Dermis microvascular lymphatic vessel endothelial cell (primary cell): ENCODE results near the gene MAN1B1. TPM values are rescaled to one million over a fixed set of nuclear protein-coding genes. Genes with fewer than 3 reads are reported as not detected.

Experiments used
- DNase-seq, 2 donors: peaks; one replicate each; pipeline versions ENCODE4 v3.0.0 to v3.0.0-alpha.2; 2010; ENCODE audit warnings: low read depth in 2 of 2
- total RNA-seq: library from RNA; depleted of rRNA; stranded (reverse); fragments of >200 nt; gene quantifications from 2 replicates; pipeline ENCODE4 v1.2.1, GENCODE V29; 2014

The MAN1B1 gene
- total RNA-seq, 1 donor from 2014 or later, result 42.7 TPM

DNA sequence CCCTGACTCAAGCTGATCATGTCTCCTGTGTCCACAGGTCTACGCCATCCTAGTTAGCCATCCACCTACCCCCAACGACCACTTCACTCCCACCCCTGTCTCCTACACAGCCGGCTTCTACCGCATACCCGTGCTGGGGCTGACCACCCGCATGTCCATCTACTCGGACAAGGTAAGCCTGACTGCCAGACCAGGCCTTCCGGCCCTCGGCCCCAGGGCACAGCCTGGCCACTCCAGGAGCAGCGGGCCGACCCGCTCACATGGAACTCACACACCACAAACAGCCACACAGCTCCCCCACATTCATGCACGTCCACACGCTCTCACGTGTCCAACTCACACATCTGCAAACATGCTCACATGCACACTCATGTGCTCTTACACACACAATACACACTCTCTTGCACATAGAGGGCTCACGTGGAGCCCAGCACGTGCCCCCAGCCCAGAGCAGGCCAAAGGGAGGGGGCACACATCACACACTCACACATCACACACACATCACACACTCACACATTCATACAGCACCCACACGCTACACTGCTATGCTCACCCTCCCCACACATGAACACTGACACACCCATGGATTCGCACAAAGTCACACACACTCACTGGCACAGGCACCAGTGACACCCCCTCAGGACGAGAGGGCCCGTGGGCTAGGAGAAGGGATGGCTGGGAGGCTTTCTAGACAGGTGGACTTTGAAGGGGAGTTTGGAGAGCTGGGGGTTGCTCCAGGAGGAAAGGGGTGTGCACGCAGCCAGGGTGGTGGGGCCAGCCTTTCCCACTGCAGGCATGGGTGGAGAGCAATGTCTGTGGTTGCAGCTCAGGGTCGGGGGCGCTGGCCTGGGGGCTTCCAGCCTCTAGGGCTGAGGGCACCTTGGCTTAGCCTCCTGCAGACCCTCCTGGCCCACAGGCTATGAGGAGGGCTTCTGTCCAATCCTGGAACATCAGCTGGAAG, 55.5 kb downstream of the MAN1B1 start:
- DNase-seq, result no peak

DNA sequence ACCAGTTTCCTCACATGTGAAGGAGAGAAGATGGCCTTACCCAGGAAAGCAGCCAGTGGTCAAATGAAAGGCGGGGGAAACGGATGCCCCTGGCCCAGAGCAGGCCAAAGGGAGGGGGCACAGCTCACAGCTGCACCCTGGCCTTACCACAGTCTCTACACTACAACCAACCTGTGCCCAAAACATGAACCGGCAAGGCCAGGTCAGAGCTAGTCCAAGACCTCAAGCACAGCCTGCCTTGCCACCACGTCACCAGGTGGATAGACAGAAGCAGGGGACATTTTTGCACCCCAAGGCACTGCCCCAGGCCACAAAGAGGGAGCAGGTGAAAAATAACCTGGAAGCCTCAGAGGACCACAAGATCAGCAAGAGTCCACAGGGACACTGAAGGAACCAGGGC, 56.7 kb downstream of the MAN1B1 start:
- DNase-seq, result no peak

DNA sequence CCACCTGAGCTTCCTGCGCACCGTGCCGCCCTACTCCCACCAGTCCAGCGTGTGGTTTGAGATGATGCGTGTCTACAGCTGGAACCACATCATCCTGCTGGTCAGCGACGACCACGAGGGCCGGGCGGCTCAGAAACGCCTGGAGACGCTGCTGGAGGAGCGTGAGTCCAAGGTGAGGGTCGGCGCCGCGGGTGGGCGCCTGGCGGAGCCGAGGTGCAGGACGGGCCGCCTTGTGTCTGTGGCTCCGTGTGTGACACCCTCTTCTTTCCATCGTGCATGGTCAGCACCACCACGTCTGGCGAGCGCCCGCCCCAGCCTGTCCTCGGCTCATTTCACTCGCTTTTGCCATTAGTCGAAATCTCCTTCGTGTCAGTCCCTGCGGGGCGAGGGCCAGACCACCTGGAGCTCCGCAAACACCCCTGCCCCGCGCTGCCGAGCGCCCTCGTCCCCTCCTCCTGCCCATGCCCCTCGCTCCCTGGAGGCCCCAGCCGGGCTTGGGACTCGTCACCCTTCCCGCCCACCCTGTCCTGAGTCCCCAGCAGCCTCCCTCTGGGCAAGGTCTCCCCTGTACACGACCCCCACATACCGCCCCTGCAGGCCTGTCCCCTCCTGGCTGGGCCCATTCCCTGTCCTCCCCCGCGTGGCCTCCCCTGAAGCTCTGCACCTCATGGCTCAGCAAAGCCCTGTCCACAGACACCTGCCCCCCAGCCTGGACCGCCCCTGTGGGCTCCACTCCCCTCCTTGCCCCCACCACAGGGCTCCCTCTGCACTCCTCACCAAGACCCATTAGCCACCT, 59.1 kb downstream of the MAN1B1 start:
- no peak for DNase-seq

DNA sequence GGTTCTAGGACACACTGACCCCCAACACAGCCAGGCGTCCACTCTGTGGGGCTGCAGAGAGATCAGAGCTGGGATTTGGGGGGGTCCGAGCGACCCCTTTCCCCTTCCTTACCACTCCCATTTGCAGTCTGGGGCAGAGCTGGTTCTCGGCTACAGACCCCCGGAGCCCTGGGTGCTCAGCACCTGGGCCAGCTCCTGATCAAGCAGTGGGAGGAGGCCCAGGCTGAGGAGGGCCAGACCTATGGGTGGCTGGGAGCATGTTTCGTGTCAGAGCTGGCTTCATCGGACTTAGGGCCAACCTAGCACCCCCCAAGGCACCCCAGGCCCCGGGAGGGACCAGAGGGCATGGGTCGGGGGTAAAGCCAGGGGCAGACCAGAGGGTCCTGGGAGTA, 59.7 kb downstream of the MAN1B1 start:
- DNase-seq, result no peak

DNA sequence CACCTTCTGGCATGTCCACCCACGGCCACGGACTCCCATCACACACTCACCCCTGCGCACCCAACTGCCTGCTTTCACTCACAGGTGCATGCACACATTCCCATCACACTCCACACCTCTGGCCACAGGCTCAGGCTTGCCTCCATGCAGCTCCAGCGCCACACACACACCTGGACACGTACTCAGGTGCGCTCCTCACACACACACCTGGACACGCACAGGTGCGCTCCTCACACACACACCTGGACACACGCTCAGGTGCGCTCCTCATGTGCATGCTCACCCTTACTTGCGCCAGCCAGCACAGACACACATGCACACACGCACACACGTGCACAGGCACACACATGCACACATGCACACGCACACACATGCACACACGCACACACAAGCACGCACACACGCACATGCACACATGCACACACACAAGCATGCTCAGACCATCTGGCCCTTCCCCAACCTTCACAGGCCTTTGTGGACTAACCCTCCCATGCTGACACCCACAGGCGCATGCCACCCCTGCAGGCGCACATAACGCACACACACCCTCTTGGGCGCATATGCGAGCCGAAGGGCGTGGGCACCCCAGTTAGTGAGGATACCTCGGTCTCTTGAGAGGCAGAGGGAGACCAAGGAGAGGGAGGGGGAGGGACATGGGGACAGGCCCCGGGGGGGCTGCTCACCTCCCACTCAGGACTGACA, 60.5 kb downstream of the MAN1B1 start:
- no peak for DNase-seq

DNA sequence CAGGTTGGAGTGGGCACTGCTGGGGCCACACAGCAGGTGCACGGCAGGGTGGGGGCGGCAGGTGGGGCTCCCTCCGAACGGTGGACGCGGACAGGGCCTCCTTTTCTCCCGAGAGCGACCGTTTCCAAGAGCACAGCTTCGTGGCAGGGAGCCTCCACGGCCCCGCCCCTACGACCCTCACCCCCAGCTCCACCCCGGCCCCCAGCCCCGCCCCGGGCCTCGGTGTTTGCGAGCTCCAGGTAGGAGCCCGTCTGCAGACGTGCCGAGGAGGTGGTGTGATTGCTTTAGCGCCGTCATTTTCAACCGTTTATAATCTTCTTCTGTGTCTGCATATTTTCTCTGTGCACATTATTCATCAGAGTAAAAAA, 61.0 kb downstream of the MAN1B1 start:
- no peak for DNase-seq

DNA sequence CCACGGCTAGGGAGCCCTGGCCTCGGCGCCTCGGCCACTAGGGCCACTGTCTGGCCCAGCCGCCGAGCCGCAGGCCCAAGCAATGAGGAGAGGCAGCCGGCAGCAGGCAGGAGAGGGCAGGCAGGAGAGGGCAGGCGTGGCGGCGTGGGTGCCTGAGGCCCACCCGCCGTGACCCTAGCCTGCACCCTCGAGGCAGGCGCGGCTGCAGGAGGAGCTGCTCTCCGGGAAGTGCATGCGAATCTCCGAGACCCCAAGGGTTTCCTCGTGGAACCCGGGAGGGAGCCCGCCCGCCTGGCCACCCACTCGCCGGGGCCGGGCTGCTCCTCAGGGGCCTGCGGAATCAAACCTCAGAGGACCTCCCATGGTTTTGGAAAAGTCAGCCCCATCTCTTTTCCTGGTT, 61.5 kb downstream of the MAN1B1 start:
- DNase-seq, result no peak

DNA sequence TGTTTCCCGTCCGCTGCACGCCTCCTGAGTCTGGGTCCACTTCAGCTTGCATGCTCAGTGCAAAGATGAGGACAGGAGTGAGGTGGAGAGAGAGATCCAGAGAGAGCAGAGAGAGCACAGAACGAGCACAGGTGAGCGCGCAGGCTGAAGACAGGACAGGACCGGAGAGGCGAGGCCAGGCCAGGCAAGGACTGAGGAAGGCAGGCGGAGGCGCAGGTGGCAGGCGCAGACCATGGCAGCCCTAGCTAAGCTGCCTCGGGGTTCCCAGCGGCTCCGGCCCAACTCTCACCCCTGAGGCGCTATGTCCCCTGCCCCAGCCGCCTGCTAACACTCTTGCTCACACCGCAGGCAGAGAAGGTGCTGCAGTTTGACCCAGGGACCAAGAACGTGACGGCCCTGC, 61.9 kb downstream of the MAN1B1 start:
- no peak for DNase-seq

DNA sequence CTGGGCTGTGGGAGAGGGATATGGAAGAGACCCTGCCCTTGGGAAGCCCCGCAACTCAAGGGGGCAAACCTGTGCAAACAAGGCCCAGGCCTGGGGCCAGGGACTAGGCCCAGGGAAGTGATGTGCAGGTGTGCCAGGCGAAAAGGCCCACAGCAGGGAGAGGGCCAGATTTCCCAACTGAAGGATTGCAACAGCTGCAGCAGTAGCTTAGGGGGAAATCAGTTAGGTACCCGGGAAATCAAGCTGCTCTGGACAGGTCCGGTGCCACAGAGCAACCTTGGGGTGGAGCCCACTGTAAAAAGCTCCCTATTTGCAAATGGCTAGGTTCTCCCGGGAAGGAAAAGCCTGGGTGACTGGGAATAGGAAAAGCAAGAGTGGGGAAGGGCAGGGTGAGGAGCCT, 62.6 kb downstream of the MAN1B1 start:
- DNase-seq, result no peak

DNA sequence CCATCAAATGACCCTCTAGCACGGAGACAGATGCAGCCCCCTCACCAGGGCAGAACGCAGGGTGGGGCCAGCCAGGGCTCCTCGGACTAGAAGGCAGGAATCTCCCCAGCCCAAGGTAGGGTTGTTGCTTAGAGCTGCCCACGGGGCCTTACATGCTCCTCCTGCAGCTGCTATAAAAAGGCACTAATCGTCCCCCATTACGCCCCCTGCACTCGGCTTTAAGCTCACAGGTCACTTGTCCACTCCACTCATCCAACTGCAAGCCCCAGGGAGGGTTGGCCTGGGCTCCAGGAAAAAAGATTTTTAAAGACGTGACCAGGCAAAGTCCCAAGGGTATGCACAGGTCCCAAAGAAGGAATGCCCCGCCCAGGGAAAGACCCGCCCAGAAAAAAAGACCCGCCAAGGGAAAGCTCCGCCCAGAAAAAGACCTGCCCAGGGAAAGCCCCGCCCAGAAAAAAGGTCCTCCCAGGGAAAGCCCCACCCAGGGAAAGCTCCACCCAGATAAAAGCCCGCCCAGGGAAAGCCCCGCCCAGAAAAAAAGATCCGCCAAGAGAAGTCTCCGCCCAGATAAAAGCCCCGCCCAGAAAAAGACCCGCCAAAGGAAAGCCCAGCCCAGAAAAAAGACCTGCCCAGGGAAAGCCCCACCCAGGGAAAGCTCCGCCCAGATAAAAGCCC, 63.3 kb downstream of the MAN1B1 start:
- no peak for DNase-seq

DNA sequence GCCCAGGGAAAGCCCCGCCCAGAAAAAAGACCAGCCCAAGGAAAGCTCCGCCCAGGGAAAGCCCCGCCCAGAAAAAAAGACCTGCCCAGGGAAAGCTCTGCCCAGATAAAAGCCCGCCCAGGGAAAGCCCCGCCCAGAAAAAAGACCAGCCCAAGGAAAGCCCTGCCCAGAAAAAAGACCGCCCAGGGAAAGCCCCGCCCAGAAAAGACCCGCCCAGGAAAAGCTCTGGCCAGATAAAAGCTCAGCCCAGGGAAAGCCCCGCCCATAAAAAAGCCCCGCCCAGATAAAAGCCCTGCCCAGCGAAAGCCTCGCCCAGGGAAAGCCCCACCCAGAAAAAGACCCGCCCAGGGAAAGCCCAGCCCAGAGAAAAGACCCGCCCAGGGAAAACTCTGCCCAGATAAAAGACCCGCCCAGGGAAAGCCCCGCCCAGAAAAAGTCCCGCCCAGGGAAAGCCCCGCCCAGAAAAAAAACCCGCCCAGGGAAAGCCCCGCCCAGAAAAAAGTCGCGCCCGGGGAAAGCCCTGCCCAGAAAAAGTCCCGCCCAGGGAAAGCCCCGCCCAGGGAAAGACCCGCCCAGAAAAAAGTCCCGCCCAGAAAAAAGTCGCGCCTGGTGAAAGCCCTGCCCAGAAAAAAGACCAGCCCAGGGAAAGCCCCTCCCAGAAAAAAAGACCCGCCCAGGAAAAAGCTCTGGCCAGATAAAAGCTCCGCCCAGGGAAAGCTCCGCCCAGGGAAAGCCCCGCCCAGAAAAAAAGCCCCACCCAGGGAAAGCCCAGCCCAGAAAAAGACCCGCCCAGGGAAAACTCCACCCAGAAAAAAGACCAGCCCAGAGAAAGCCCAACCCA, 64.1 kb downstream of the MAN1B1 start:
- peak in 1 of 2 donors; percentile 72 for DNase-seq

DNA sequence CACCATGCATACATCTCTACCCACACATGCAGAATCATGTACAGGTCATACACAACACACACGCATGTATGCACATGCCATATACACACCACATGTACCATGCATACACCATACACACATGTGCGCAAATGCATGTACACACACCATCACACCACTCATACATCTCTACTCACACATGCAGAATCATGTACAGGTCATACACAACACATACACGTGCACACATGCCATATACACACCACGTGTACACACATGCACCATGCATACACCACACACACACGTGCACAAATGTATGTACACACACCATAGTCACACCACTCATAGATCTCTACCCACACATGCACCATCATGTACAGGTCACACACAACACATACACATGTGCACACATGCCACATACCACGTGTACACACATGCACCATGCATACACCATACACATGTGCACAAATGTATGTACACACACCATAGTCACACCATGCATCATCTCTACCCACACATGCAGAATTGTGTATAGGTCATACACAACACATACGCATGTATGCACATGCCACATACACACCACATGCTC, 66.1 kb downstream of the MAN1B1 start:
- DNase-seq, result no peak

DNA sequence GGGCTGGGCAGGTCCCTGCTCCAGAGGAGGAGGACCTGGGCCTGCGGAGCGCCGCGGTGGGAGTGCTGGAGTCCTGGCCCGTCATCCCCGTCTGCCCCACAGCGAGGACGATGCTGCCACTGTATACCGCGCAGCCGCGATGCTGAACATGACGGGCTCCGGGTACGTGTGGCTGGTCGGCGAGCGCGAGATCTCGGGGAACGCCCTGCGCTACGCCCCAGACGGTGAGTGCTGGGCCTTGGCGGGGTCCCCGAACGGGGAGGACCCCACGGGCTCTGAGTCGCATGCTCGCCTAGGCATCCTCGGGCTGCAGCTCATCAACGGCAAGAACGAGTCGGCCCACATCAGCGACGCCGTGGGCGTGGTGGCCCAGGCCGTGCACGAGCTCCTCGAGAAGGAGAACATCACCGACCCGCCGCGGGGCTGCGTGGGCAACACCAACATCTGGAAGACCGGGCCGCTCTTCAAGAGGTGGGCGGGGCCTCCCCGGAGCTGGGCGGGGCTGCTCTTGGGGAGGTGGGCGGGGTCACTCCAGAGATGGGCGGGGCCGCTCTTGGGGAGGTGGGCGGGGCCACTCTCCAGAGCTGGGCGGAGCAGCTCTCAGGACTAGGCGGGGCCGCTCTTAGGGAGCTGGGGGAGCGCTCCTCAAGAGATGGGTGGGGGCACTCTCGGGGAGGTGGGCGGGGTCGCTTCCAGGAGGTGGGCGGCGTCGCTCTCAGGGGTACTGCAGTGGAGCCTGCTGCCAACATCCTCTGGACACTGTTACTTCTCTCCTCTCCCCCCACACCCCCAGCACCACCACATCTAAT, 70.0 kb downstream of the MAN1B1 start:
- DNase-seq, result peak in 1 of 2 donors; percentile 47

DNA sequence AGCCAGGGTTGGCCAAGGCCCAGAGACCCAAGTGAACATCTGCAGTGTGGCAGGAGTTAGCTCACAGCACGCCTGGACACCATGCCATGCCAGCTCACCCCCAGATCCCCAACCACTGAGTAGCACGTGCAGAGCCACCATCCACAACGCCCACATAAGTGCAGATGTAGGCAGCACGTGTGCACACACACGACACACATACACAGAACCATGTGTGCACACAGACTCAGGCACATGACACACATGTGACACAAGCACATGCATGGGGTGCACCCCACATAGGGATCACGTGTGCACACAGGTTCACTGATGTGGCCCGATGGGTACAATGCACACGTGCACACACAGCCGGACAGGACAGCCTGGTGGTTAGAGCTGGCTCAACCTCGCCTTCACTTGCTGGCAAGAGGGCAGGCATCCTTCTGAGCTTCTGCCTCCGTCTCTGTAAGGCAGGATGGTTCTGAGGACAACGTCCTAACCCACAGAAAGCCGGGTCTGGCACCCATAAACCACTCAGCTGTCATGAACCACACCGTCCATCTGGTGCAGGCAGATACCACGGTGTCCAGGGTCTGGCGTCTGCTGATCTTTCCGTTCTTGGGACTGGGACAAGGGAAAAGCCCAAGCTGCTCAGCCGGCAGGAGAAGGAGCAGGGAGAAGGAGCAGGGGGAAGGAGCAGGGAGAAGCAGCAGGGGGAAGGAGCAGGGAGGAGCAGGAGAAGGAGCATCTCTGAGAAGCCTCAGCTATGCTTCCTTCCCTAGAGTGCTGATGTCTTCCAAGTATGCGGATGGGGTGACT, 71.0 kb downstream of the MAN1B1 start:
- DNase-seq, result no peak

DNA sequence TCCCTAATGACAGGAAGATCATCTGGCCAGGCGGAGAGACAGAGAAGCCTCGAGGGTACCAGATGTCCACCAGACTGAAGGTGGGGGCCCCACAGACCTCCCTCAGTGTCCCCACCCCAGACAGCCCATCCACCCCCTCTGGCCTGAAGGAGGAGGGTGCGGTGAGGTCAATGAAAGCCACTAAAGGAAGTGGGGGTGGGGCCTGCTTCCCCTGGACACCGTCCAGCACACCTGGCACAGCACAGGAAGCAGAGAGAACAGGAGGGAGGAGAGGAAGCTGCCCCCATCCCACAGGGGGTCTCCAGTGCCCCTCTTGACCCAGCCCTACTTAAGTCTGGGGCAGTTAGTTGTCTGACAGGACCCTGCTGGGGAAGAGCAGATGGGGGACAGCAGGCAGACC, 71.8 kb downstream of the MAN1B1 start:
- DNase-seq, result no peak
